B cell (primary cell): ENCODE data around the gene MVB12A. TPM values are rescaled to one million over a fixed set of nuclear protein-coding genes. Genes with fewer than 3 reads are reported as not detected.

Experiments
- ATAC-seq: fragments of 200-7000 bp; cut with Tn5 transposase; one replicate; pipeline ENCODE4 v1.10.0; 2021; ENCODE audit warnings: low read depth, mild to moderate bottlenecking, moderate number of reproducible peaks, moderate library complexity
- CTCF ChIA-PET: fragments of 350-600 bp; sonication (Branson Sonifier 250); formaldehyde crosslinking; loops from one replicate; lab custom pipeline; 2021; ENCODE audit warnings: antibody characterized with exemption, inconsistent platforms; lab: Charles Lee
- POLR2A ChIA-PET: fragments of 350-600 bp; sonication (Branson Sonifier 250); formaldehyde crosslinking; loops from one replicate; lab custom pipeline; 2021; ENCODE audit warnings: antibody characterized with exemption; lab: Charles Lee
- DNase-seq: peaks from one replicate; pipeline ENCODE4 v3.0.0; 2013
- H2AFZ ChIP-seq: 2 replicates; pipeline ENCODE4 v1.6.1; 2012; ENCODE audit warnings: mild to moderate bottlenecking, low read depth, low read length; ENCODE audit not compliant: insufficient read depth, poor library complexity, severe bottlenecking
- H3K27ac ChIP-seq, 2 donors: 1 replicate in 1 of 2; 2 replicates in 1 of 2; pipeline ENCODE4 v1.5.1; 2012 to 2013; ENCODE audit warnings: low read length in 2 of 2, mild to moderate bottlenecking in 2 of 2, moderate library complexity in 1 of 2
- H3K27me3 ChIP-seq, 4 experiments: fragments of 200-600 bp in 1 of 4; sonication (generic) in 1 of 4; replicated peaks in 1 of 4; 1 replicate in 2 of 4; 2 replicates in 2 of 4; pipeline versions ENCODE4 v1.6.1 to v1.7.0; 2013 to 2016; ENCODE audit warnings: low read length in 3 of 4, mild to moderate bottlenecking in 2 of 4, mixed read lengths in 1 of 4, moderate library complexity in 1 of 4; ENCODE audit not compliant: insufficient read depth in 4 of 4, control insufficient read depth in 3 of 4; ENCODE audit errors: control extremely low read depth in 1 of 4
- H3K36me3 ChIP-seq, 2 experiments: replicated peaks in 1 of 2; 1 replicate in 1 of 2; 2 replicates in 1 of 2; pipeline versions ENCODE4 v1.6.1 to v1.7.1; 2013; ENCODE audit warnings: low read length in 1 of 2; ENCODE audit not compliant: insufficient read depth in 2 of 2, control insufficient read depth in 1 of 2; ENCODE audit errors: control extremely low read depth in 1 of 2, extremely low read depth in 1 of 2
- H3K4me1 ChIP-seq, 2 donors: fragments of 200-600 bp in 1 of 2; sonication (generic) in 1 of 2; 1 replicate in 1 of 2; 2 replicates in 1 of 2; pipeline versions ENCODE4 v1.5.1 to v1.6.1; 2013 to 2017; ENCODE audit warnings: low read length in 2 of 2; ENCODE audit not compliant: control insufficient read depth in 2 of 2, insufficient read depth in 2 of 2
- H3K4me2 ChIP-seq: replicated peaks from 2 replicates; pipeline ENCODE3; 2012; ENCODE audit warnings: mild to moderate bottlenecking, low read depth, low read length; ENCODE audit not compliant: poor library complexity, severe bottlenecking
- H3K4me3 ChIP-seq, 5 experiments: fragments of 200-600 bp in 1 of 5; sonication (generic) in 1 of 5; 1 replicate in 3 of 5; 2 replicates in 2 of 5; pipeline versions ENCODE4 v1.5.1 to v1.7.0; 2011 to 2016; ENCODE audit warnings: low read length in 4 of 5, mild to moderate bottlenecking in 4 of 5, low read depth in 2 of 5, control low read depth in 1 of 5, moderate library complexity in 1 of 5; ENCODE audit not compliant: insufficient read depth in 1 of 5; ENCODE audit errors: control extremely low read depth in 1 of 5, extremely low read depth in 1 of 5
- H3K79me2 ChIP-seq: fragments of 200-600 bp; sonication (generic); one replicate; pipeline ENCODE4 v1.6.0; 2016; ENCODE audit warnings: low read length; ENCODE audit not compliant: control insufficient read depth, insufficient read depth
- H3K9ac ChIP-seq: fragments of 200-600 bp; sonication (generic); 2 replicates; pipeline ENCODE4 v1.6.1; 2017; ENCODE audit warnings: mild to moderate bottlenecking, low read length, moderate library complexity
- H3K9me3 ChIP-seq, 3 donors: one replicate each; pipeline versions ENCODE4 v1.6.1 to v1.7.1; 2013; ENCODE audit warnings: low read length in 2 of 3; ENCODE audit not compliant: control insufficient read depth in 2 of 3, insufficient read depth in 1 of 3; ENCODE audit errors: control extremely low read depth in 1 of 3
- H4K20me1 ChIP-seq: 2 replicates; pipeline ENCODE4 v1.6.0; 2012; ENCODE audit warnings: mild to moderate bottlenecking, low read length; ENCODE audit not compliant: insufficient read depth, control insufficient read depth, poor library complexity, severe bottlenecking
- H3K27ac Mint-ChIP-seq: one replicate; pipeline ENCODE4 v1.8.0; 2021; ENCODE audit warnings: mixed read lengths
- H3K27me3 Mint-ChIP-seq: one replicate; pipeline ENCODE4 v1.8.0; 2021; ENCODE audit warnings: mixed read lengths
- H3K4me1 Mint-ChIP-seq: one replicate; pipeline ENCODE4 v1.8.0; 2021; ENCODE audit warnings: mixed read lengths
- H3K4me3 Mint-ChIP-seq: one replicate; pipeline ENCODE4 v1.8.0; 2021; ENCODE audit warnings: mixed read lengths
- H3K9me3 Mint-ChIP-seq: one replicate; pipeline ENCODE4 v1.8.0; 2022; ENCODE audit warnings: mixed read lengths; ENCODE audit not compliant: insufficient read depth
- CTCF ChIP-seq: fragments of 200-600 bp; IDR thresholded peaks from one replicate; pipeline ENCODE4 v1.8.0; 2022; ENCODE audit warnings: antibody characterized with exemption, mild to moderate bottlenecking
- EZH2 ChIP-seq: IDR thresholded peaks from 2 replicates; pipeline ENCODE4 v1.6.1; 2012; ENCODE audit warnings: borderline replicate concordance, low read depth, mild to moderate bottlenecking, moderate library complexity, low read length; ENCODE audit not compliant: insufficient read depth, poor library complexity, severe bottlenecking
- WGBS: methylation state at CpG from one replicate; pipeline ENCODE4 v1.1.5; 2013; ENCODE audit warnings: missing lambda C conversion rate; ENCODE audit not compliant: insufficient coverage; 5-methylcytosine and 5-hydroxymethylcytosine counted together
- intact Hi-C: fragments of 100-400 bp; cut with micrococcal nuclease; formaldehyde crosslinking; loops from one replicate; pipeline ENCODE4 v1.10.0; 2022
- polyA plus RNA-seq: library from polyadenylated mRNA; depleted of rRNA; stranded (reverse); fragments of >200 nt; gene quantifications from 2 replicates; pipeline ENCODE4 v1.2.3, GENCODE V29; 2012
- total RNA-seq, 2 donors: library from RNA; stranded (reverse); fragments of 120-200 nt in 1 of 2; gene quantifications; 1 replicate in 1 of 2; 2 replicates in 1 of 2; pipeline versions ENCODE4 v1.2.3 to v1.2.4, GENCODE V29; 2013 to 2022

MVB12A gene
- total and polyA plus RNA-seq, 2 donors (not counting 1 experiment from before 2014, with no cell fraction given) = 31.3 to 33.6 TPM

- WGBS = 95% methylated on average over 17 of the region's 17 CpGs
- DNase-seq = no peak
- ChIA-PET POLR2A (interaction anchor here (0.5 to 0.6 kb wide), 2 partner anchors 49 to 57 kb away, joined by 3 to 5 read pairs; no protein-coding TSS in a partner anchor), CTCF (interaction anchor here (1.2 kb wide), 1 partner anchor 12 kb away, joined by 5 read pairs; no protein-coding TSS in a partner anchor)
- Mint-ChIP-seq H3K9me3 (no peaks in the 10 kb centered on the region), H3K4me1 (no peaks in the 10 kb centered on the region), H3K27me3 (no peaks in the 10 kb centered on the region), H3K27ac (no peak overlapping the region), H3K4me3 (no peak overlapping the region)
- H4K20me1 ChIP-seq = no peaks in the 10 kb centered on the region
- H3K79me2 ChIP-seq = no peaks in the 10 kb centered on the region
- H3K4me3 ChIP-seq = no peak overlapping the region
- H3K4me2 ChIP-seq = no peak overlapping the region
- H2AFZ ChIP-seq = no peak overlapping the region
- no peak for ATAC-seq
- H3K9me3 ChIP-seq = no peaks in the 10 kb centered on the region
- H3K9ac ChIP-seq = no peak overlapping the region
- TF ChIP-seq CTCF (no peak), EZH2 (no peak)
- H3K27me3 ChIP-seq = no peaks in the 10 kb centered on the region
- H3K4me1 ChIP-seq = no peaks in the 10 kb centered on the region
- intact Hi-C loops = no loop called here
- no peak overlapping the region for H3K27ac ChIP-seq
- no peaks in the 10 kb centered on the region for H3K36me3 ChIP-seq
Measured at GRCh38 chr19:17429641-17430113, 9.8 kb downstream of the MVB12A start.

GRCh38 chr19:17431417-17431816, 11.6 kb downstream of the MVB12A start:
- H2AFZ ChIP-seq = no peak overlapping the region
- Mint-ChIP-seq H3K27me3 (no peaks in the 10 kb centered on the region), H3K27ac (no peak overlapping the region), H3K4me1 (no peaks in the 10 kb centered on the region), H3K9me3 (no peaks in the 10 kb centered on the region), H3K4me3 (no peak overlapping the region)
- DNase-seq = no peak
- H3K79me2 ChIP-seq = no peaks in the 10 kb centered on the region
- no peak overlapping the region for H3K4me2 ChIP-seq
- intact Hi-C loops = no loop called here
- H3K4me3 ChIP-seq = no peak overlapping the region
- H3K27me3 ChIP-seq = no peaks in the 10 kb centered on the region
- 80% methylated on average over 2 of the region's 7 CpGs for WGBS
- no peak for ATAC-seq
- no peaks in the 10 kb centered on the region for H4K20me1 ChIP-seq
- ChIA-PET POLR2A (interaction anchor here (0.6 kb wide), 1 partner anchor 488 kb away, joined by 7 read pairs; no protein-coding TSS in a partner anchor), CTCF (interaction anchor here (0.8 kb wide), 1 partner anchor 34 kb away, joined by 3 read pairs; no protein-coding TSS in a partner anchor)
- no peak overlapping the region for H3K9ac ChIP-seq
- H3K27ac ChIP-seq = no peak overlapping the region
- no peaks in the 10 kb centered on the region for H3K4me1 ChIP-seq
- TF ChIP-seq EZH2 (no peak), CTCF (no peak)
- H3K9me3 ChIP-seq = peaks cover 0 to 7% (median 0%) of the 10 kb centered on the region in 3 donors
- no peaks in the 10 kb centered on the region for H3K36me3 ChIP-seq
